SK-N-SH (cell line): Measurements from ENCODE around the gene FRMD3. TPM values are rescaled to one million over a fixed set of nuclear protein-coding genes. Genes with fewer than 3 reads are reported as not detected.

Experiments
- CTCF ChIA-PET: fragments of 300-600, 350-600 bp; formaldehyde crosslinking; extraction: SDS; loops from one replicate; lab custom pipeline; 2021; lab: Yijun Ruan, JAX
- POLR2A ChIA-PET: fragments of 350-600 bp; sonication (Branson Sonifier 250); formaldehyde crosslinking; extraction: SDS; loops from one replicate; lab custom pipeline; 2020; ENCODE audit warnings: antibody characterized with exemption, inconsistent platforms; lab: Yijun Ruan, JAX
- DNase-seq: peaks from one replicate; pipeline ENCODE4 v3.0.0; 2012
- H2AFZ ChIP-seq: fragments of 200-600 bp; sonication (generic); 2 replicates; pipeline ENCODE4 v1.8.1; 2016; ENCODE audit warnings: antibody characterized with exemption, mild to moderate bottlenecking, low read depth
- H3F3A ChIP-seq: fragments of 200-600 bp; sonication (generic); replicated peaks from 2 replicates; pipeline ENCODE3; 2016; ENCODE audit warnings: antibody characterized with exemption, mild to moderate bottlenecking; ENCODE audit not compliant: insufficient read depth
- H3K27ac ChIP-seq, 2 experiments: fragments of 200-500 bp in 1 of 2; fragments of 200-600 bp in 1 of 2; sonication (Bioruptor generic) in 1 of 2; sonication (generic), shearing (Covaris generic) in 1 of 2; 2 replicates each; pipeline versions ENCODE4 v1.5.1 to v1.6.1; 2014 to 2016; ENCODE audit warnings: low read depth in 2 of 2, inconsistent platforms in 1 of 2, low read length in 1 of 2, mild to moderate bottlenecking in 1 of 2, mixed read lengths in 1 of 2
- H3K27me3 ChIP-seq: fragments of 200-600 bp; sonication (generic), shearing (Covaris generic); 2 replicates; pipeline ENCODE4 v1.6.1; 2016; ENCODE audit warnings: mixed run types; ENCODE audit not compliant: insufficient read depth
- H3K36me3 ChIP-seq, 2 experiments: fragments of 200-500 bp in 1 of 2; fragments of 200-600 bp in 1 of 2; sonication (Bioruptor generic) in 1 of 2; sonication (generic) in 1 of 2; replicated peaks in 1 of 2; 2 replicates each; pipeline versions ENCODE3 to v1.5.1; 2014 to 2016; ENCODE audit warnings: low read length in 1 of 2, mild to moderate bottlenecking in 1 of 2; ENCODE audit not compliant: insufficient read depth in 2 of 2, control insufficient read depth in 1 of 2
- H3K4me1 ChIP-seq, 2 experiments: fragments of 200-500 bp in 1 of 2; fragments of 200-600 bp in 1 of 2; sonication (Bioruptor generic) in 1 of 2; sonication (generic), shearing (Covaris generic) in 1 of 2; 2 replicates each; pipeline versions ENCODE4 v1.5.1 to v1.6.1; 2014 to 2016; ENCODE audit warnings: low read depth in 1 of 2, low read length in 1 of 2, mixed run types in 1 of 2; ENCODE audit not compliant: insufficient read depth in 2 of 2, control insufficient read depth in 1 of 2
- H3K4me2 ChIP-seq: fragments of 200-600 bp; sonication (generic), shearing (Covaris generic); 2 replicates; pipeline ENCODE4 v1.6.1; 2017; ENCODE audit warnings: mixed run types
- H3K4me3 ChIP-seq, 2 experiments: fragments of 200-500 bp in 1 of 2; fragments of 200-600 bp in 1 of 2; sonication (Bioruptor generic) in 1 of 2; sonication (generic), shearing (Covaris generic) in 1 of 2; 2 replicates each; pipeline versions ENCODE4 v1.5.1 to v1.8.1; 2014 to 2016; ENCODE audit warnings: low read depth in 2 of 2, inconsistent platforms in 1 of 2, low read length in 1 of 2, mild to moderate bottlenecking in 1 of 2, mixed read lengths in 1 of 2, moderate library complexity in 1 of 2
- H3K79me2 ChIP-seq: fragments of 200-600 bp; sonication (generic); 2 replicates; pipeline ENCODE4 v1.8.1; 2017; ENCODE audit warnings: mild to moderate bottlenecking; ENCODE audit not compliant: insufficient read depth
- H3K9ac ChIP-seq: fragments of 200-600 bp; sonication (generic); 2 replicates; pipeline ENCODE4 v1.6.1; 2017; ENCODE audit warnings: mixed run types
- H3K9me2 ChIP-seq: fragments of 200-600 bp; sonication (generic); 2 replicates; pipeline ENCODE4 v1.6.1; 2017; ENCODE audit warnings: mixed run types
- H3K9me3 ChIP-seq: fragments of 200-600 bp; sonication (generic); 2 replicates; pipeline ENCODE4 v1.6.1; 2017; ENCODE audit warnings: mixed run types, mild to moderate bottlenecking, moderate library complexity
- H4K20me1 ChIP-seq: fragments of 200-600 bp; sonication (generic); 2 replicates; pipeline ENCODE4 v1.6.1; 2017; ENCODE audit warnings: mild to moderate bottlenecking, mixed run types; ENCODE audit not compliant: insufficient read depth
- ELF1 ChIP-seq: IDR thresholded peaks from 2 replicates; pipeline ENCODE4 v1.4.0; 2012
- EP300 ChIP-seq, 2 experiments: IDR thresholded peaks; 2 replicates each; pipeline versions ENCODE4 v1.4.0 to v1.6.1; 2012; ENCODE audit warnings: borderline replicate concordance in 1 of 2, low read depth in 1 of 2, low read length in 1 of 2
- FOSL2 ChIP-seq: IDR thresholded peaks from 2 replicates; pipeline ENCODE4 v1.4.0; 2012; ENCODE audit warnings: low read depth, mild to moderate bottlenecking, moderate library complexity, borderline replicate concordance
- FOXJ3 ChIP-seq: sonication (generic); formaldehyde crosslinking; IDR thresholded peaks from 2 replicates; pipeline ENCODE4 v1.5.1; 2020; ENCODE audit warnings: mild to moderate bottlenecking, missing genetic modification reagents
- GABPA ChIP-seq: IDR thresholded peaks from 2 replicates; pipeline ENCODE4 v1.4.0; 2012; ENCODE audit warnings: low read depth, mild to moderate bottlenecking
- GATA2 ChIP-seq: sonication (generic); formaldehyde crosslinking; IDR thresholded peaks from 2 replicates; pipeline ENCODE4 v1.5.0; 2020; ENCODE audit warnings: mild to moderate bottlenecking, missing genetic modification reagents
- JUND ChIP-seq: IDR thresholded peaks from 2 replicates; pipeline ENCODE4 v1.4.0; 2012
- MEF2A ChIP-seq: IDR thresholded peaks from 2 replicates; pipeline ENCODE4 v1.4.0; 2012; ENCODE audit warnings: low read depth, borderline replicate concordance
- MXI1 ChIP-seq: IDR thresholded peaks from 2 replicates; pipeline ENCODE4 v1.6.1; 2012; ENCODE audit warnings: mild to moderate bottlenecking, low read depth, low read length, improper control_type of control experiment
- NFIC ChIP-seq: IDR thresholded peaks from 2 replicates; pipeline ENCODE4 v1.4.0; 2012; ENCODE audit warnings: borderline replicate concordance
- PBX3 ChIP-seq: IDR thresholded peaks from 2 replicates; pipeline ENCODE4; 2012
- RCOR1 ChIP-seq: fragments of 150-350 bp; IDR thresholded peaks from 2 replicates; pipeline ENCODE4 v1.6.1; 2017; ENCODE audit warnings: antibody characterized with exemption, low read length
- REST ChIP-seq: IDR thresholded peaks from 2 replicates; pipeline ENCODE4 v1.6.1; 2012; ENCODE audit warnings: mild to moderate bottlenecking, low read depth, low read length, moderate library complexity
- RXRA ChIP-seq: IDR thresholded peaks from 2 replicates; pipeline ENCODE4 v1.4.0; 2012; ENCODE audit warnings: low read depth, mild to moderate bottlenecking, borderline replicate concordance
- SMC3 ChIP-seq: IDR thresholded peaks from 2 replicates; pipeline ENCODE4 v1.6.1; 2012; ENCODE audit warnings: low read depth, low read length, improper control_type of control experiment
- TCF12 ChIP-seq: IDR thresholded peaks from 2 replicates; pipeline ENCODE4 v1.4.0; 2012
- WGBS: methylation state at CpG from one replicate; pipeline ENCODE4 v1.1.6; 2017; ENCODE audit warnings: low lambda C conversion rate; 5-methylcytosine and 5-hydroxymethylcytosine counted together
- polyA plus RNA-seq, 3 experiments: library from polyadenylated mRNA; depleted of rRNA; stranded (reverse); fragments of >200 nt; gene quantifications; 2 replicates each; pipeline ENCODE4 v1.2.3, GENCODE V29; 2012
- TF ChIP-seq, protein P1 (sequence below): fragments of 150-350 bp; IDR thresholded peaks from 2 replicates; pipeline ENCODE4 v1.6.1; 2017; ENCODE audit warnings: antibody characterized with exemption, low read length, low read depth, borderline replicate concordance
- TF ChIP-seq, protein P2 (sequence below): IDR thresholded peaks from 2 replicates; pipeline ENCODE4 v1.4.0; 2012; ENCODE audit warnings: low read depth, borderline replicate concordance

Gene FRMD3
- polyA plus RNA-seq, 1 of the 3 experiments (the other 2 are of a cell fraction): 0.89 TPM

DNA sequence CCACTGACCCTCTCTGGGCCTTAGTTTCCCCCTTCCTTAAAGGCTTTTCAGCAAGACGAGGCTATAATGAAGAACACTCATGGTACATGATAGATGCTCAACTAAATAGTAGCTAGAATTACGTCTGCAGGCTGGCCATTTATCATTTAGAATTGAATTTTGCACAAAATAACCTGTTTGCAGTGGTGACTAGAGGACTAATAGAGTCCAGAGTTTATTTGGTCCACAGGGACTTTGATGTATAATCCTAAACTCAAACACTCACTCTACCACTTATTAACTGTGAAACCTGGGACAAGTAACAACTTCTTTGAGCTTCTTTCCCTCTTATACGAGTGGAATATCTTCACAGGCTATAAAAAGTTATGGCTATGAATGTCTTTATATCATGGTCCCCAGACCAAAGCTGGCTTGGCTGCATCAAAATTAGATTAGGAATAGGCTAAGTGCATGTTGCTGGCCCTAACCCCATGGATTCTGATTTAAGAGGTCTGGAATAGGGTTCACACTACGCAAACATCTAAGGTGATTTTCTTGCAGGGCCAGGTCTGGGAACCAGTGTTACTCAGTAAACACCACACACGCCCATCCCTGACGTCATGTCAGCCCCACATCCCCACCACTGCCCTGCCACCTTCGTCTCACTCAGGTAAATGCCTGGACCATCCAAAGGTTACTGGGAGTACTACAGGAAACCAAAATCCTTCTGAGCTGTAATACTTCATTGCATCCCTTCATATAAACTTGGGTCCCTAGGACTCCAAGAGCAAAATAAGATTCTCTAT is 150.6 kb downstream of the FRMD3 start (continued):
- TF ChIP-seq REST (no peak), RCOR1 (no peak), SMC3 (no peak), JUND (no peak)

DNA sequence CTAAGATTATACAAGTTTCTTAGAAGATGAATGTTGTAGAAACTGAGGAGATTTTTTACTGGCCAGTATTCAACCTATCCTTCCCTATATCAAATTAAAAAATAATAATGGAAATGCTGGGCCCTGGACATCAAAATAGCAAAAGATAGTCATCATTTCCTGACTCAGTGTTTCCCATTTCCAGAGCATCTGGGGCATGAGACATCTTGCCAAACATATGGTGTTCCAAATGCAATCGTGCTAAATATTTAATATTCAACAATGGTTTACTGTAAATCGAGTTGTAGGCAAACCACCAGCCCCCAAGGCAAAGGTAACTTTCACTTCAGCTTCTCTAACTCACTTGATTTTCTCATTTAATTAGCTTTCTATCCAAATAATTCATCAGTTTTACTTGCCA is 152.9 kb downstream of the FRMD3 start:
- Histone ChIP-seq H3K9me3 (no peaks in the 10 kb centered on the region), H2AFZ (no peak overlapping the region), H3K4me1 (peaks cover 0 to 27% of the 10 kb centered on the region in 2 experiments; a peak in 2 of 4 replicates), H3K36me3 (peaks cover 0 to 5% of the 10 kb centered on the region in 2 experiments), H3K27me3 (no peaks in the 10 kb centered on the region), H3F3A (peaks cover 10% of the 10 kb centered on the region), H4K20me1 (no peaks in the 10 kb centered on the region), H3K9ac (no peak overlapping the region), H3K4me3 (no peak overlapping the region), H3K9me2 (no peaks in the 10 kb centered on the region), H3K27ac (peak overlapping the region; percentile 64 to 98), H3K4me2 (no peak overlapping the region; the same call in 1 of the 2 replicates), H3K79me2 (peaks cover 5% of the 10 kb centered on the region)
- CTCF ChIA-PET: interaction anchor here (0.8 to 1.8 kb wide), 4 partner anchors 11 to 65 kb away, joined by 3 to 6 read pairs (median 4); no protein-coding TSS in a partner anchor
- POLR2A ChIA-PET: interaction anchor here (1.0 kb wide), 1 partner anchor 322 kb away, joined by 3 read pairs; the partner anchor contains the start of gene UBQLN1
- WGBS: 3% methylated on average over 2 of the region's 2 CpGs
- no peak for DNase-seq
- TF ChIP-seq RCOR1: peak; percentile 68; the same call in 1 of the 2 replicates
- peak; percentile 74 for TF ChIP-seq TCF12
- TF ChIP-seq GABPA: no peak
- TF ChIP-seq, protein P1, sequence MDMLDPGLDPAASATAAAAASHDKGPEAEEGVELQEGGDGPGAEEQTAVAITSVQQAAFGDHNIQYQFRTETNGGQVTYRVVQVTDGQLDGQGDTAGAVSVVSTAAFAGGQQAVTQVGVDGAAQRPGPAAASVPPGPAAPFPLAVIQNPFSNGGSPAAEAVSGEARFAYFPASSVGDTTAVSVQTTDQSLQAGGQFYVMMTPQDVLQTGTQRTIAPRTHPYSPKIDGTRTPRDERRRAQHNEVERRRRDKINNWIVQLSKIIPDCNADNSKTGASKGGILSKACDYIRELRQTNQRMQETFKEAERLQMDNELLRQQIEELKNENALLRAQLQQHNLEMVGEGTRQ: no peak
- no peak for TF ChIP-seq MEF2A
- no peak for TF ChIP-seq PBX3
- TF ChIP-seq SMC3: no peak
- no peak for TF ChIP-seq ELF1
- TF ChIP-seq FOSL2: no peak
- TF ChIP-seq FOXJ3: no peak
- TF ChIP-seq, protein P2, sequence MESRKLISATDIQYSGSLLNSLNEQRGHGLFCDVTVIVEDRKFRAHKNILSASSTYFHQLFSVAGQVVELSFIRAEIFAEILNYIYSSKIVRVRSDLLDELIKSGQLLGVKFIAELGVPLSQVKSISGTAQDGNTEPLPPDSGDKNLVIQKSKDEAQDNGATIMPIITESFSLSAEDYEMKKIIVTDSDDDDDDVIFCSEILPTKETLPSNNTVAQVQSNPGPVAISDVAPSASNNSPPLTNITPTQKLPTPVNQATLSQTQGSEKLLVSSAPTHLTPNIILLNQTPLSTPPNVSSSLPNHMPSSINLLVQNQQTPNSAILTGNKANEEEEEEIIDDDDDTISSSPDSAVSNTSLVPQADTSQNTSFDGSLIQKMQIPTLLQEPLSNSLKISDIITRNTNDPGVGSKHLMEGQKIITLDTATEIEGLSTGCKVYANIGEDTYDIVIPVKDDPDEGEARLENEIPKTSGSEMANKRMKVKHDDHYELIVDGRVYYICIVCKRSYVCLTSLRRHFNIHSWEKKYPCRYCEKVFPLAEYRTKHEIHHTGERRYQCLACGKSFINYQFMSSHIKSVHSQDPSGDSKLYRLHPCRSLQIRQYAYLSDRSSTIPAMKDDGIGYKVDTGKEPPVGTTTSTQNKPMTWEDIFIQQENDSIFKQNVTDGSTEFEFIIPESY: no peak
- TF ChIP-seq GATA2 (CRISPR knock-in tag): no peak
- 0 out of 2 replicates have a peak, but pooled peaks have one; percentile 20 for TF ChIP-seq MXI1
- no peak for TF ChIP-seq JUND
- no peak for TF ChIP-seq RXRA
- TF ChIP-seq NFIC: peak; percentile 34; the same call in 1 of the 2 replicates
- peak in 1 of 2 experiments; percentile 84; a peak in 2 of 4 replicates for TF ChIP-seq EP300 (IDR thresholded peaks at IDR 0.05; ENCODE audit: borderline replicate concordance in 1 of 2, low read depth in 1 of 2, low read length in 1 of 2)
- no peak for TF ChIP-seq REST
